ENCODE measurements around the gene INTS15. TPM values are rescaled to one million over a fixed set of nuclear protein-coding genes. Genes with fewer than 3 reads are reported as not detected.

Gene INTS15
- 5.6 and 5.9 TPM in 2 replicates for total RNA-seq (ENCODE audit: low replicate concordance)

DNA sequence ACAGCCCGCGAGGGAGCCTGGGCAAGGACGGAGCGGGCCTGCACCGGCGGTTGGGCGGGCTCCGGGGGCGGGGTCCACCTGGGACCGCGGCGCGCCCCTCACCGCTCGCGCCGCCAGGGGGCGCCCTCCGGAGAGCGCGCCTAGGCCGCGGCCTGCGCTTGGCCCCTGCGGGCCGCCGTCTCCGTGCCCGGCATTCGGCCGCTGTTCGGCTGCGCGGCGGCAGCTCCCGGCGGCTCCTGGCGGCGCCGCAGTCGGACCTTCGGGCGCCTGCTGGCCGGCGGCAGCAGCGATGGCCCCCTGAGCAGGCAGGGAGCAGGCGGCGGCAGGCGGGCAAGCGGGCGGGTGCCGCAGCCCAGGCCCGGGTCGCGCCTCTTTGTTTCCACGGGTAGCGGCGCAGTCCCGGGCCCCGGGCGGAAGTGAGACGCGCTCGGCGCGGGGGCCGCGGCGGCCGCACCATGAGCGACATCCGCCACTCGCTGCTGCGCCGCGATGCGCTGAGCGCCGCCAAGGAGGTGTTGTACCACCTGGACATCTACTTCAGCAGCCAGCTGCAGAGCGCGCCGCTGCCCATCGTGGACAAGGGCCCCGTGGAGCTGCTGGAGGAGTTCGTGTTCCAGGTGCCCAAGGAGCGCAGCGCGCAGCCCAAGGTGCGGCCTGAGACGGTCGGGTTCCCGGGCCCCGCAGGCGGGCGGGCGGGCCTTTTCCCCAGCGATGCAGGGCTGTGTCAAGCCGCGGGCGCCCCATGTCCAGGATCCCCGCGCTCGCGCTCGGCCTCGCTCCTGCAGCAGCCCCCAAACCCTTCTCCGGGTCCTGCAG lies at the start of gene INTS15:
Gene INTS15 (plus strand): TSS at position 193 of the 816 bp plus-strand sequence. CDS start 263 bp downstream, at position 456.

DNA sequence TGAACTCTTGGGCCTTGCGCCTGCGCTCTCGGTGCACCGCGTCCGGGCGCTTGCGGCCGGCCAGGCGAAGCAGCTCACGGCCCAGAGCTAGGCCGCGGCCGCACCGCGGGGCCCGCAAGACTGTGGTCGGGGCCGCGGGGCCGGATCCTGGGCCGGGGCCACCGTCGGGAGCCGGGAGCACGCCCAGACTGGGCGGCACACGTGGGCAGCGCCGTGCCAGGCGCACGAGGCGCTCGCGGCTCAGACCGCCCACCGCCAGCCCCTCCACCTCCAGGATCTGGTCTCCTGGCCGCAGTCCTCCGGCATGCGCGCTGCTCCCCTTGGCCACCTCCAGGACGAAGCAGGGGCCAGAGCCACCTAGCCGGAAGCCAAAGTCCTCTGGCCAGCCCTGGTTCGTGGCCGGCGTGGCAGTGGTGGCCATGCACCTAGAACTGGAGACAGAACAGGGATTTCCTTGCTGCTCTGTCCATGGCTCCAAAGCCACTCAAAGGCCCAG lies 38.8 kb upstream of the INTS15 start, which contains the start of gene GRID2IP:
Gene GRID2IP (minus strand): TSS at position 446 of the 496 bp plus-strand sequence. CDS start 25 bp downstream, at position 421.

DNA sequence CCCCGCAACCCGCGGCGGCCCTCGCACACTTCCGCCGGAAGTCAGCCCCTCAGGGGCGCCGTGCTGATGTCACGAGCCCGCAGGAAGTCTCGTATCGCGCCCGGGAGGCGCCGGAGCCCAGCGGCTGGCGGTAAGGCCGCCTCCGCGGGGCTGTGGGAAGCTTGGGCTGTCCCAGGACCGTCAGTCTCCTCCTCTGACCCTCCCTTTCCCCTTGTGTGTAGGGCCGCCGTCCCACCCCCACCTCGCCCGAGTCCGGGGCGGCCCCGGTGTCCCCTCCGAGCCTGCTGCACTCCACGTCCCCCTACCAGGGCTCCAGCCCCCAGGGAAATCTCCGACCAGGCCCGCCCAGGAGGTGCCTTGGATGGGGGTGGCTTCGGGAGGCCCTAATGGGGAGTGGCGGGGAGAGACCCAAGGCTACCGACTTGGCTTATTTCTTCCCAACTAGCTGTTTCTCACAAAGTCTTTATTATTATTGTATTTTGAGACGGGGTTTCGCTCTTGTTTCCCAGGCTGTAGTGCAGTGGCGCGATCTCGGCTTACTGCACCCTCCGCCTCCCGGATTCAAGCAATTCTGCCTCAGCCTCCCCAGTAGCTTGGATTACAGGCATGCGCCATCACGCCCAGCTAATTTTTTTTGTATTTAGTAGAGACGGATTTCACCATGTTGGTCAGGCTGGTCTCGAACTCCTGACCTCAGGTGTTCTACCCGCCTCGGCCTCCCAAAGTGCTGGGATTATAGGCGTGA lies 12.3 kb upstream of the INTS15 start, which contains the start of gene ZDHHC4:
Gene ZDHHC4 (plus strand): TSS at position 86 of the 745 bp plus-strand sequence. CDS start 3,108 bp downstream, outside the sequence.

DNA sequence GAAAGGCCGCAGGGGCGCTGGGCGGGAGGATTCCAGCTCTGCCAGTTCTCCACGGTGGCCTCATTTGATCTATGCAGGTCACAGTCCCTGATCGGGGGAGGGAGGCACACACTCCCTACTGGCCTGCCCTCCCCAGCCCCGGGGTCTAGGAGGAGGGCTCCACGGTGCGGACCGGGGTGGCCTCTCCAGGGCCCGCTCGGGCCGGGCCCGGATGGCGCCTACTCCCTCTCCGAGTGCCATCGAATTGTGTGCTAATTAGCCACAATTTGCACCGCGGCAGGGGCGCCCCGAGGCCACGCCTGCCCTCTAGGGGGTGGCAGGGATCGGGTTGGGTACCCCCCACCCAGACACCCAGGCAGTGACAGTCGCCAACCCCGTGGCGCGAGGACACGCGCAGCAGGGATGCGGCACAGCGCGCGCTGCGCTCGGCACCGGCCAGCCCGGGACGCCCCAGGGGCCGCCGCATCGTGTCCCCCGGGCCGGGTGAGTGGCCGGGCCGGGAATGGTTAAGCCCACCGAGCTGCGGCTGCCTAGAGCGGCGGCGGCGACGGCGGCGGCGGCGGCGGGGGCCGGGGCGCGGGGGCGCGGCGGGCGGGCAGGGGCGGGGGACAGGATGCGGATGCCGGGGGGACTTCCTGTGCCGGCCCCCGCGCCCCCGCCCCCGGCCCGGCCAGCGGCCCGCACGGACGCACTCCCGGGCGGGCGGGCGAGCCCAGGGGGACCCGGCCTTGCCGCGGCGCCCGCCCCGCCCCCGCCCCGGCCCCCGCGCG lies 25.3 kb downstream of the INTS15 start, which contains the start of gene ZNF853:
Gene ZNF853 (plus strand): TSS at position 658 of the 770 bp plus-strand sequence. CDS start 565 bp downstream, outside the sequence.

DNA sequence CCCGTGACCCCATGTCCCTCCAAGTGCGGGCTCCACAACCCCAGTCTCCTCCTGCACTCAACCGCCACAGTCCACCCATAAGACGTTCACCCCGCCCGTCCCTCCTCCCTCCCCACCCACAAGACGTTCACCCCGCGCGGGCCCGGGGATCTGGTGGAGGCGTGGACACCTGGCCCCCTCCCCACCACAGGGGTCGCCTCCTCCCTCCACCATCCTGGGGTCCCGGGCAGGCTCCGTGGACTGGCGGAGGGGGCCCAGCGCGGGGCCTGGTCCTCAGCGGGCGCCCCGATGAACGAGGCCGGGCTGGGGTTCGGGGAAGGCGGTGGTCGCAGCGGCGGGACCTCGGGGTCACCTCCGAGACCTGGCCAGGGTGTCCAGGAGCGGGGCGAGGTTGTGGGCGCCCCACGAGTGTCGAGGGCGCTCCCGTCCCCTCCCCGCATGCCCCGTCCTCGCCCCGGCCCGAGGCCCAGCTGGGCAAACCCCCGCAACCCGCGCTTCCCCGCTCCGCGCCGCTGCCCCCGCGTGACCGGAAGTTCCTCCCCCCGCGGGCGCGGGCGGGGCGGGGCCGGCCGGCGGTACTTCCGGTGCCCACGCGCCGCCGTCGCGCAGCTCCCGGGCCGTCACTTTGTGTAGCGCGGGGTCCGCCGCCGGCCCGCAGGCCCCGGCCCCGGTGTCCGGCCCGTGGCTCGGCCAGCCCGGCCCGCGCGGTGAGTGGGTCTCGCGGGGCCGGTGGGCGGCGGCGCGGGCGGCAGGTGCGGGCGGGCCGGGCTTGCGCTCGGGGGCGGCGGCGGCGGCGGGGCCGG lies 47.1 kb downstream of the INTS15 start, which contains the start of gene ZNF316:
Gene ZNF316 (plus strand): TSS at position 578 of the 803 bp plus-strand sequence. CDS start 5,092 bp downstream, outside the sequence.

Other genes with a start within 250 kb of the INTS15 start
- 15.1 and 20.8 TPM in 2 replicates for gene FAM220A, start 241.1 kb upstream of the INTS15 start, total RNA-seq (ENCODE audit: low replicate concordance)
- gene RAC1, start 215.5 kb upstream of the INTS15 start, total RNA-seq (ENCODE audit: low replicate concordance), result 62.0 and 64.1 TPM in 2 replicates
- 16.5 and 18.3 TPM in 2 replicates for gene DAGLB, start 142.1 kb upstream of the INTS15 start, total RNA-seq (ENCODE audit: low replicate concordance)
- 164 and 223 TPM in 2 replicates for gene KDELR2, start 105.9 kb upstream of the INTS15 start, total RNA-seq (ENCODE audit: low replicate concordance)
- gene GRID2IP, start 38.6 kb upstream of the INTS15 start, total RNA-seq (ENCODE audit: low replicate concordance), result not detected in 2 replicates
- 51.8 and 60.1 TPM in 2 replicates for gene ZDHHC4, start 12.6 kb upstream of the INTS15 start, total RNA-seq (ENCODE audit: low replicate concordance)
- 0.59 and 5.5 TPM in 2 replicates for gene ZNF853, start 25.6 kb downstream of the INTS15 start, total RNA-seq (ENCODE audit: low replicate concordance)
- gene ZNF316, start 47.3 kb downstream of the INTS15 start, total RNA-seq (ENCODE audit: low replicate concordance), result 10.0 and 15.2 TPM in 2 replicates
- 9.7 and 14.7 TPM in 2 replicates for gene ZNF12, start 116.9 kb downstream of the INTS15 start, total RNA-seq (ENCODE audit: low replicate concordance)
- gene RSPH10B2, start 164.1 kb downstream of the INTS15 start, total RNA-seq (ENCODE audit: low replicate concordance), result 0.30 TPM in 1 of 2 replicates, not detected in the other
- 50.5 and 52.8 TPM in 2 replicates for gene CCZ1B, start 236.3 kb downstream of the INTS15 start, total RNA-seq (ENCODE audit: low replicate concordance)

Measured in smooth muscle cell of the coronary artery (primary cell).